KMS-11 (cell line): ENCODE data around the gene CCDC28A.

Experiments
- H2AFZ ChIP-seq: fragments of 200-600 bp; sonication (generic); 2 replicates; pipeline ENCODE4 v1.6.1; 2016; ENCODE audit warnings: antibody characterized with exemption, mixed run types, low read depth
- H3K27ac ChIP-seq: fragments of 200-600 bp; sonication (generic); 2 replicates; pipeline ENCODE4 v1.6.1; 2016; ENCODE audit warnings: mild to moderate bottlenecking, mixed run types
- H3K27me3 ChIP-seq: fragments of 200-600 bp; sonication (generic); 2 replicates; pipeline ENCODE4 v1.6.1; 2017; ENCODE audit warnings: mild to moderate bottlenecking, low read depth, mixed run types, moderate library complexity; ENCODE audit not compliant: insufficient read depth
- H3K36me3 ChIP-seq: fragments of 200-600 bp; sonication (generic); 2 replicates; pipeline ENCODE4 v1.6.1; 2017; ENCODE audit warnings: mild to moderate bottlenecking, mixed run types; ENCODE audit not compliant: insufficient read depth
- H3K4me1 ChIP-seq: fragments of 200-600 bp; sonication (generic); 2 replicates; pipeline ENCODE4 v1.6.1; 2016; ENCODE audit warnings: mild to moderate bottlenecking, low read depth, mixed run types; ENCODE audit not compliant: poor library complexity, severe bottlenecking
- H3K4me2 ChIP-seq: fragments of 200-600 bp; sonication (generic); 2 replicates; pipeline ENCODE4 v1.7.0; 2016; ENCODE audit warnings: mild to moderate bottlenecking, mixed run types
- H3K4me3 ChIP-seq: fragments of 200-600 bp; sonication (generic); IDR thresholded peaks from 2 replicates; pipeline ENCODE4 v1.6.1; 2017; ENCODE audit warnings: low read depth, low read length, mixed read lengths; ENCODE audit not compliant: insufficient read depth
- H3K79me2 ChIP-seq: fragments of 200-600 bp; sonication (generic); 2 replicates; pipeline ENCODE4 v1.6.1; 2016; ENCODE audit warnings: low read depth, mixed run types; ENCODE audit not compliant: insufficient read depth
- H3K9ac ChIP-seq: fragments of 200-600 bp; sonication (generic); 2 replicates; pipeline ENCODE4 v1.6.1; 2016; ENCODE audit warnings: mild to moderate bottlenecking, mixed run types
- H4K20me1 ChIP-seq: fragments of 200-600 bp; sonication (generic); 2 replicates; pipeline ENCODE4 v1.6.1; 2016; ENCODE audit warnings: mild to moderate bottlenecking, mixed run types; ENCODE audit not compliant: insufficient read depth
- CTCF ChIP-seq: fragments of 200-600 bp; sonication (generic); conservative IDR thresholded peaks from 2 replicates; pipeline ENCODE4 v1.6.1; 2017; ENCODE audit warnings: low read depth, mild to moderate bottlenecking, antibody characterized with exemption, low read length, moderate library complexity, mixed read lengths

Gene CCDC28A

DNA sequence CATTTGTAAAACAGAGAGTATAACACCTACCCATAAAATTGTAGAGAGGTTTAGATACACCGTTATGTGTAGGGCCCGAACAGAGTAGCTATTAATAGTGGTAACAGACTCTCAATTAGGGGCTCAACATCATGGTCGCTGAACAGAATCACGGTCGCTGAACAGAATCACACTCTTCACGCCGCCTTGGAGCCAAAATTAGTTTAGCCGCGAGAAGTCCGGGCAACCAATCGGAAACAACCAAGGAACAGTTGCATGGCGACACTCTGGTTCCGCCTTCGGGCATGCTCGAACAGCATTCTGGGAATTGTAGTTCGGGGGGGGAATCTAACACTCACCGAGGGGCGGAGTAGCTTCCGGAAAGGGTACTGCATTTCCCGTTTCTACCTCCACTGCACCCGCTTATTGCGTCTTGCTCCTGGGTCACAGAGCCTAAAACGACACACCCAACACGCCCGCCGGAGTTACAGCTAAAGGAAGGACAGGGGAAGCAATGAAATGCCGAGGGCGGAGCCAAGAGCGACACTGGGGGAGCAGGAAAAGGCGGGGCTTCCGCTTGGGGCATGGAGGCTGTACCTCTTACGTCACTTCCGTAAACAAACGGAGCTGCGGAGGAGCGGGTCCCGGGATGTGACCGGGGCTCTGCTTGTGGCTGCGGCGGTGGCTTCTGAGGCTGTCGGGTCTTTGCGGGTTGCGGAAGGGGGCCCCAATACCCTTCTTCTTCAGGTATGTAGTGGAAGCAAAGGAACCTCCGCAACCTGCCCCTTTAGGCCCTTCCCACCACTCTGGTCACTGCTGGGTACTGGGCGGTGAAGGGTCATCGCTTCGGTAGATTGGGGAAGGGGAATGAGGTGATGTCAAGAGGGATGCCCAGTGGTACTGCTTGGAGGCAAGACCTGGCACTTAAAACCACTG is at the start of gene CCDC28A:
Gene CCDC28A (plus strand): TSS at position 593 of the 915 bp plus-strand sequence. CDS start 2,352 bp downstream, outside the sequence.
- Histone ChIP-seq H3K27me3 (no peaks in the 10 kb centered on the region), H3K27ac (peak within 1 kb of the TSS; percentile 70), H3K4me1 (peaks cover 19% of the 10 kb centered on the region), H3K36me3 (no peaks in the 10 kb centered on the region), H2AFZ (peak within 1 kb of the TSS; percentile 88), H4K20me1 (no peaks in the 10 kb centered on the region), H3K79me2 (no peaks in the 10 kb centered on the region; the same call in 1 of the 2 replicates), H3K4me2 (peak within 1 kb of the TSS; percentile 98), H3K9ac (peak within 1 kb of the TSS; percentile 64), H3K4me3 (no peak within 1 kb of the TSS)
- TF ChIP-seq CTCF, result no peak

DNA sequence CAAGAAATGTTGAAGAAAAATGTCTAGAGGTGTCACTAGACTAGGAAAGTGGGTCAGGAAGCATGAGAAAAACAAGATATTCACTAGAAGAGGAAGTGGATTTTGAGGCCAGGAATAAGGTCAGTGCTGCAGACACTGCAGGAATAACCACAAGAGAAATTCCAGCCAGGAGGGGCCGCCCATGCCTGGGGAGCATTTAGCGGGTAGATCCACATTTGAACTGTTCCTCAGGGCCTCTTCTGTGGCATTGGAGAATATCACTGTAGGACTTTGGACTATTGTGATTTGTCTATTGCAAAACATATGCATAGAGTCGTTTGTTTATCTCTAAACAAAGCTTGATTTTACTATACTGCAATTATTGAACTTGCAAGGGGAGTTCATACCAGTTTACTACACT is 49.6 kb upstream of the CCDC28A start:
- no peak overlapping the region for H3K9ac ChIP-seq
- H3K27me3 ChIP-seq, result no peaks in the 10 kb centered on the region
- no peak overlapping the region for H2AFZ ChIP-seq
- no peaks in the 10 kb centered on the region for H4K20me1 ChIP-seq
- H3K27ac ChIP-seq, result no peak overlapping the region
- no peaks in the 10 kb centered on the region for H3K36me3 ChIP-seq
- H3K4me3 ChIP-seq, result no peak overlapping the region
- H3K79me2 ChIP-seq, result no peaks in the 10 kb centered on the region
- H3K4me2 ChIP-seq, result no peak overlapping the region
- peaks cover 6% of the 10 kb centered on the region for H3K4me1 ChIP-seq
- TF ChIP-seq CTCF, result no peak

- no peak for TF ChIP-seq CTCF
- H2AFZ ChIP-seq, result no peak overlapping the region
- no peaks in the 10 kb centered on the region for H3K36me3 ChIP-seq
- no peak overlapping the region for H3K4me2 ChIP-seq
- H3K4me3 ChIP-seq, result no peak overlapping the region
- no peaks in the 10 kb centered on the region for H3K27me3 ChIP-seq
- no peaks in the 10 kb centered on the region for H3K79me2 ChIP-seq
- no peak overlapping the region for H3K27ac ChIP-seq
- no peaks in the 10 kb centered on the region for H4K20me1 ChIP-seq
- no peak overlapping the region for H3K9ac ChIP-seq
- peaks cover 6% of the 10 kb centered on the region for H3K4me1 ChIP-seq
These were observed 47.4 kb upstream of the CCDC28A start for GRCh38 chr6:138726066-138726756.

GRCh38 chr6:138726757-138727097 is 46.8 kb upstream of the CCDC28A start:
- no peak overlapping the region for H3K27ac ChIP-seq
- H4K20me1 ChIP-seq, result no peaks in the 10 kb centered on the region
- H3K4me2 ChIP-seq, result no peak overlapping the region
- H3K4me3 ChIP-seq, result no peak overlapping the region
- H2AFZ ChIP-seq, result no peak overlapping the region
- TF ChIP-seq CTCF, result no peak
- H3K79me2 ChIP-seq, result no peaks in the 10 kb centered on the region
- H3K4me1 ChIP-seq, result peaks cover 6% of the 10 kb centered on the region
- H3K9ac ChIP-seq, result no peak overlapping the region
- no peaks in the 10 kb centered on the region for H3K27me3 ChIP-seq
- H3K36me3 ChIP-seq, result no peaks in the 10 kb centered on the region
